GM12878 (cell line): ENCODE data around the gene CRB1. TPM values are rescaled to one million over a fixed set of nuclear protein-coding genes. Genes with fewer than 3 reads are reported as not detected.

Experiments used
- ATAC-seq: fragments of 200-7000 bp; cut with Tn5 transposase; 3 replicates; pipeline ENCODE4 v1.9.1; 2020; ENCODE audit warnings: mild to moderate bottlenecking, moderate library complexity
- BruUV-seq: library from RNA; stranded (reverse); fragments of 400-500 nt; replicated peaks from 2 replicates; lab custom pipeline; 2021; lab: Mats Ljungman, UMichigan
- CTCF ChIA-PET: fragments of 300-600 bp; sonication (Branson Sonifier 250); formaldehyde crosslinking; extraction: SDS; loops from one replicate; lab custom pipeline; 2021; ENCODE audit warnings: inconsistent platforms; lab: Yijun Ruan, JAX
- POLR2A ChIA-PET: fragments of 350-600 bp; formaldehyde crosslinking; extraction: SDS; loops from one replicate; lab custom pipeline; 2021; ENCODE audit warnings: inconsistent platforms; lab: Charles Lee
- RAD21 ChIA-PET: fragments of 300-600 bp; sonication (Branson Sonifier 250); formaldehyde crosslinking; loops from one replicate; lab custom pipeline; 2023; ENCODE audit warnings: antibody characterized with exemption; ENCODE audit not compliant: unreplicated experiment; lab: Charles Lee
- SMC1A ChIA-PET: fragments of 300-600 bp; sonication (Branson Sonifier 250); formaldehyde crosslinking; loops from one replicate; lab custom pipeline; 2023; ENCODE audit not compliant: unreplicated experiment, uncharacterized antibody; lab: Charles Lee
- DNase-seq: peaks from one replicate; pipeline ENCODE4 v3.0.0-alpha.2; 2011; ENCODE audit warnings: low read depth, low spot score
- FAIRE-seq: peaks from 3 replicates; lab custom pipeline; 2011; peaks lifted over from hg19 to GRCh38; lab: Jason Lieb, UNC
- H2AFZ ChIP-seq: 2 replicates; pipeline ENCODE4 v1.6.0; 2011; ENCODE audit warnings: low read depth, low read length, control low read depth; ENCODE audit not compliant: control insufficient read depth
- H3K27ac ChIP-seq: 2 replicates; pipeline ENCODE4 v1.5.1; 2011; ENCODE audit warnings: control low read depth; ENCODE audit not compliant: control insufficient read depth, insufficient read depth
- H3K27me3 ChIP-seq, 2 experiments: replicated peaks in 1 of 2; 2 replicates each; pipeline versions ENCODE4 v1.6.0 to v1.6.1; 2011; ENCODE audit warnings: low read length in 1 of 2; ENCODE audit not compliant: control insufficient read depth in 2 of 2, insufficient read depth in 2 of 2
- H3K36me3 ChIP-seq, 2 experiments: 2 replicates each; pipeline ENCODE4 v1.5.1; 2011; ENCODE audit warnings: low read length in 1 of 2; ENCODE audit not compliant: control insufficient read depth in 2 of 2, insufficient read depth in 2 of 2
- H3K4me1 ChIP-seq: 2 replicates; pipeline ENCODE4 v1.6.1; 2011; ENCODE audit warnings: mild to moderate bottlenecking, low read length, moderate library complexity, mixed read lengths; ENCODE audit not compliant: control insufficient read depth, insufficient read depth
- H3K4me2 ChIP-seq: 2 replicates; pipeline ENCODE4 v1.6.0; 2011; ENCODE audit warnings: control low read depth; ENCODE audit not compliant: control insufficient read depth, insufficient read depth
- H3K4me3 ChIP-seq: fragments of 200-600 bp; sonication (generic); 2 replicates; pipeline ENCODE4 v1.5.1; 2016
- H3K79me2 ChIP-seq: 2 replicates; pipeline ENCODE4 v1.6.0; 2011; ENCODE audit warnings: low read length; ENCODE audit not compliant: control insufficient read depth, insufficient read depth
- H3K9ac ChIP-seq: 2 replicates; pipeline ENCODE4 v1.8.0; 2011; ENCODE audit warnings: low read length, control low read depth, mixed read lengths; ENCODE audit not compliant: control insufficient read depth, insufficient read depth
- H3K9me3 ChIP-seq: replicated peaks from 3 replicates; pipeline ENCODE4 v1.5.1; 2011; ENCODE audit warnings: mild to moderate bottlenecking, low read length; ENCODE audit not compliant: control insufficient read depth, insufficient read depth
- H4K20me1 ChIP-seq: 2 replicates; pipeline ENCODE4 v1.6.0; 2011; ENCODE audit not compliant: control insufficient read depth, insufficient read depth
- CREB1 ChIP-seq: IDR thresholded peaks from 2 replicates; pipeline ENCODE4 v1.6.1; 2012; ENCODE audit warnings: low read depth, mild to moderate bottlenecking, inconsistent platforms
- CREM ChIP-seq: IDR thresholded peaks from 2 replicates; pipeline ENCODE4 v1.6.1; 2014; ENCODE audit warnings: antibody characterized with exemption, low read depth
- IRF4 ChIP-seq: IDR thresholded peaks from 2 replicates; pipeline ENCODE4 v1.6.1; 2011; ENCODE audit warnings: low read depth, low read length
- JUNB ChIP-seq: IDR thresholded peaks from 2 replicates; pipeline ENCODE4 v1.6.1; 2016; ENCODE audit warnings: antibody characterized with exemption, mild to moderate bottlenecking
- KAT2A ChIP-seq: conservative IDR thresholded peaks from 2 replicates; pipeline ENCODE4 v1.6.1; 2011; ENCODE audit warnings: low read depth, low read length; ENCODE audit not compliant: control insufficient read depth
- MYC ChIP-seq: IDR thresholded peaks from 2 replicates; pipeline ENCODE4 v1.6.1; 2011; ENCODE audit warnings: mild to moderate bottlenecking, low read length, moderate library complexity, inconsistent platforms; ENCODE audit not compliant: insufficient read depth, insufficient replicate concordance, insufficient read length, severe bottlenecking
- SMC3 ChIP-seq: IDR thresholded peaks from 2 replicates; pipeline ENCODE4 v1.6.1; 2011; ENCODE audit warnings: low read length, improper control_type of control experiment, borderline replicate concordance
- SRF ChIP-seq, 2 experiments: IDR thresholded peaks; 2 replicates each; pipeline ENCODE4 v1.6.1; 2011; ENCODE audit warnings: low read depth in 2 of 2, low read length in 2 of 2, mild to moderate bottlenecking in 1 of 2, moderate library complexity in 1 of 2
- WGBS: methylation state at CpG from one replicate; pipeline ENCODE4 v1.1.6; 2016; ENCODE audit warnings: low lambda C conversion rate; ENCODE audit not compliant: insufficient replicate concordance, insufficient coverage; ENCODE audit errors: missing lambda C conversion rate; 5-methylcytosine and 5-hydroxymethylcytosine counted together
- in situ Hi-C: fragments of 300-500 bp; cut with MboI; formaldehyde crosslinking; loops from 9 replicates; pipeline ENCODE4 v1.14.3; 2018; ENCODE audit warnings: mixed read lengths
- intact Hi-C: fragments of 100-400 bp; cut with micrococcal nuclease; formaldehyde crosslinking; loops from one replicate; pipeline ENCODE4 v1.14.2; 2022; ENCODE audit not compliant: unreplicated experiment
- polyA plus RNA-seq, 11 experiments: library from polyadenylated mRNA; depleted of rRNA in 4 of 11; unstranded in 6 of 11; stranded (reverse) in 5 of 11; fragments of >200 nt; fragmentation: Nextera tagmentation in 4 of 11; fragmentation: Illumina TruSeq in 1 of 11; extraction: Ambion mirVana in 4 of 11; extraction: Trizol in 1 of 11; gene quantifications; 1 replicate in 1 of 11; 2 replicates in 10 of 11; pipeline versions ENCODE4 v1.2.1 to v1.2.3, GENCODE V29; 2011 to 2016; ENCODE audit warnings: inconsistent platforms in 2 of 11, missing spikeins in 2 of 11, low read depth in 1 of 11
- total RNA-seq, 4 experiments: library from RNA; depleted of rRNA in 3 of 4; stranded (reverse); fragments of >200 nt in 3 of 4; fragmentation: Illumina TruSeq in 1 of 4; extraction: Trizol in 1 of 4; gene quantifications; 2 replicates each; pipeline versions ENCODE4 v1.2.1 to v1.2.3, GENCODE V29; 2013 to 2021
- TF ChIP-seq, protein P1 (sequence below): fragments of 450-650 bp; conservative IDR thresholded peaks from 2 replicates; pipeline ENCODE4 v1.6.1; 2017; ENCODE audit warnings: mild to moderate bottlenecking, moderate library complexity

CRB1 gene
- total and polyA plus RNA-seq, 10 of the 15 experiments (the other 5 are each of a cell fraction or from before 2014, with no cell fraction given) = 0.06 to 0.10 (median 0.06) TPM; not detected in 7

DNA sequence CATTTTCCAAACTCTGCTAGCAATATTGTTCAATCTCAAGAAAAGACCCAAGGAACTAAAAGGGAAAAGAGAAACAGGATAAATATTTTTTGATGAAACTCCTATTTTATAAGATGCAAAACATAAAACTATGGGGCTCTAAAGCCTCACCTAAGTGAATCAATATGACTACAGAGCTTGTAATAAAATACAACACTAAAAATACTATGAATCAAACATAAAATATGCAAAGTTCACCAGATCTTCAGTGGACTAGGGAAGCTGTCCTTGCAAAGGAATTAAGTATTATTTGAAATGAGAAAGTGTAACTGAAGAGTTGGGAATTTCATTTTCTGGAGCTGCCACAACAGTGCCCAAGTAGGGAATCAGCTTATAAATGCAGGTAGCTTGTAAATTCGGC lies 124.5 kb downstream of the CRB1 start:
- FAIRE-seq = no peak
- WGBS = 0% methylated on average over 1 of the region's 1 CpG
- Histone ChIP-seq H3K36me3 (no peaks in the 10 kb centered on the region), H3K9ac (no peak overlapping the region), H3K4me1 (no peaks in the 10 kb centered on the region), H2AFZ (no peak overlapping the region), H3K4me3 (no peak overlapping the region), H3K79me2 (no peaks in the 10 kb centered on the region), H3K27ac (no peak overlapping the region), H3K27me3 (no peaks in the 10 kb centered on the region), H4K20me1 (no peaks in the 10 kb centered on the region), H3K9me3 (no peaks in the 10 kb centered on the region), H3K4me2 (no peak overlapping the region)
- no peak for DNase-seq
- in situ Hi-C loops (no loop called here), intact Hi-C loops (no loop called here)
- ChIA-PET POLR2A (no interaction called here), SMC1A (no interaction called here), CTCF (interaction anchor here (1.3 kb wide), 1 partner anchor 211 kb away, joined by 3 read pairs; no protein-coding TSS in a partner anchor), RAD21 (no interaction called here)
- ATAC-seq = no peak
- no peak for TF ChIP-seq MYC
- no peak for TF ChIP-seq CREM
- TF ChIP-seq IRF4 = no peak
- TF ChIP-seq JUNB = no peak
- TF ChIP-seq, protein P1, sequence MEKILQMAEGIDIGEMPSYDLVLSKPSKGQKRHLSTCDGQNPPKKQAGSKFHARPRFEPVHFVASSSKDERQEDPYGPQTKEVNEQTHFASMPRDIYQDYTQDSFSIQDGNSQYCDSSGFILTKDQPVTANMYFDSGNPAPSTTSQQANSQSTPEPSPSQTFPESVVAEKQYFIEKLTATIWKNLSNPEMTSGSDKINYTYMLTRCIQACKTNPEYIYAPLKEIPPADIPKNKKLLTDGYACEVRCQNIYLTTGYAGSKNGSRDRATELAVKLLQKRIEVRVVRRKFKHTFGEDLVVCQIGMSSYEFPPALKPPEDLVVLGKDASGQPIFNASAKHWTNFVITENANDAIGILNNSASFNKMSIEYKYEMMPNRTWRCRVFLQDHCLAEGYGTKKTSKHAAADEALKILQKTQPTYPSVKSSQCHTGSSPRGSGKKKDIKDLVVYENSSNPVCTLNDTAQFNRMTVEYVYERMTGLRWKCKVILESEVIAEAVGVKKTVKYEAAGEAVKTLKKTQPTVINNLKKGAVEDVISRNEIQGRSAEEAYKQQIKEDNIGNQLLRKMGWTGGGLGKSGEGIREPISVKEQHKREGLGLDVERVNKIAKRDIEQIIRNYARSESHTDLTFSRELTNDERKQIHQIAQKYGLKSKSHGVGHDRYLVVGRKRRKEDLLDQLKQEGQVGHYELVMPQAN = no peak
- TF ChIP-seq KAT2A = no peak
- BruUV-seq = no TSS peak

DNA sequence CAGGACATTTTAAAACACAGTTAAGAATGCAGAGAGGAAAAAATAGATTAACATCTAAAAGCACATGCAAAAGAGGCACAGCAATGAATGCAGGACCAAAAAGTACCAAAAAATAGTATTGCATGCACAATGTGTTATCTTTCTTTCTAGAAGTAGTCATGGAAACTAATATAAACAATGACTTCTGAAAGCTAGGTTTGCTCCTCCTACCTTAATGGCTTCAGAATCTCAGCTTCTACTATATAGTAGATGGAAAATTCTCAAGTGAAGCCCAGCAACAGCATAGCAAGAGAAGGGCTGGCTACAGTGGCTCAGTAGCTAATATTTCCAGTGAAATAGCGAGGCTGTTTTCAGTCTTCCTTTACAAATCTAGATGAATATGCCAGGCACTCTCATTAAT lies 125.1 kb downstream of the CRB1 start:
- no peaks in the 10 kb centered on the region for H4K20me1 ChIP-seq
- TF ChIP-seq CREB1 (no peak), SRF (IDR thresholded peaks at IDR 0.05; ENCODE audit: low read depth in 2 of 2, low read length in 2 of 2) (no peak), SMC3 (no peak)
- no peaks in the 10 kb centered on the region for H3K27me3 ChIP-seq
- WGBS = 0% methylated on average over 1 of the region's 1 CpG
- in situ Hi-C loops (no loop called here), intact Hi-C loops (no loop called here)
- H3K27ac ChIP-seq = no peak overlapping the region
- H3K4me3 ChIP-seq = no peak overlapping the region
- H3K4me1 ChIP-seq = no peaks in the 10 kb centered on the region
- no peaks in the 10 kb centered on the region for H3K79me2 ChIP-seq
- H3K4me2 ChIP-seq = no peak overlapping the region
- ChIA-PET POLR2A (no interaction called here), SMC1A (no interaction called here), RAD21 (no interaction called here), CTCF (interaction anchor here (1.3 kb wide), 1 partner anchor 211 kb away, joined by 3 read pairs; no protein-coding TSS in a partner anchor)
- no peak for ATAC-seq
- DNase-seq = no peak
- FAIRE-seq = no peak
- no TSS peak for BruUV-seq
- H2AFZ ChIP-seq = no peak overlapping the region
- no peak overlapping the region for H3K9ac ChIP-seq
- no peaks in the 10 kb centered on the region for H3K36me3 ChIP-seq
- H3K9me3 ChIP-seq = no peaks in the 10 kb centered on the region
